ENCODE results near the gene PDE2A. TPM values are rescaled to one million over a fixed set of nuclear protein-coding genes. Genes with fewer than 3 reads are reported as not detected.

Gene PDE2A
- total RNA-seq, 2 donors from 2014 or later = 2.7 to 4.9 TPM

DNA sequence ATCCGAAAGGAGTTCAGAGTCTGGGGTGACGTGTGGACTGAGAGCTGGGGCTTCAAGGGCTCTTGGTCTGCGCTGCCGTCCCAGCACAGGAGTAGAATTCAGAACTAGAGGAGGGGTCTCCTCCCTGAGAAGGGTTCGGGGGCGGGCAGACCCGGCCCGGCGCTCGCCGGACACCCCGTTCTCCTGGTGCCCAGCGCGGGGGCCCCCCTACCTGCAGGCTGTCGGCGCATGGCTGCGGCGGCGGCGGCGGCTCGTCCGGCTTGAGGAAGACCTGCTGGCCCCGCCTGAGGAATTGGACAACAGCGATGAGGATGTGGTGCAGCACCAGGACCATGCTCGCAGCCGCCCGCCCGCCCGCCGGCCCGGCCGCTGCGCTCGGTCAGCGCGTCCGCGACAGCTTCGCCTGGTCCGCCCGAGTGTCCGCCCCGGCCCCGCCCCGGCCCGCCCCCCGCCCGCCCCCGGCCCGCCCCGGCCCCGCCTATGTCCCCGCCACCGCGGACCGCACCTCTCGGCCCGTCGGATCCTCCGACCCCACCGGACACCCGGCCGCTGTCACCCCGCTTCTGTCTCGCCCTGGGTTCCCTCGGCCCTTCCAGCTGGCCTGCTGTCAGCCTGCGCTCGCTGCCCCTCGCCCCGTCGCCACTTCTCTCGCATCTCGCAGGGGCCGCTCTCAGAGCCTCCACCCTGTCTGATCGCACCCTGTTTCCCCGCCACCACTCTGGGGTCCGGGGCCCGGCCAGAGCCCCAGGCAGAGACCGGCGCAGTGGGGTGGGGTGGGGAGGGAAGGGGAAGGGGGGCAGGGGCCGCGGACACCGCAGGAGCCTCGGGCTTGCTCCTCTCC lies 32.0 kb downstream of the PDE2A start:
- DNase-seq (no peak), ATAC-seq (peak; percentile 24)
- Mint-ChIP-seq H3K36me3 (ENCODE audit: low read depth) (no peaks in the 10 kb centered on the region), H3K4me3 (no peak overlapping the region), H3K4me1 (peaks cover 12% of the 10 kb centered on the region), H3K27ac (no peak overlapping the region), H3K27me3 (peaks cover 25% of the 10 kb centered on the region)
- no peaks in the 10 kb centered on the region for H3K9me3 ChIP-seq (ENCODE audit: control insufficient read depth, low read length, poor library complexity, severe bottlenecking)

GRCh38 chr11:72641522-72642042 lies 32.6 kb downstream of the PDE2A start:
- Mint-ChIP-seq H3K27ac (no peak overlapping the region), H3K27me3 (peaks cover 32% of the 10 kb centered on the region), H3K36me3 (ENCODE audit: low read depth) (no peaks in the 10 kb centered on the region), H3K4me3 (no peak overlapping the region), H3K4me1 (peaks cover 12% of the 10 kb centered on the region)
- no peak for DNase-seq
- H3K9me3 ChIP-seq (ENCODE audit: control insufficient read depth, low read length, poor library complexity, severe bottlenecking) = no peaks in the 10 kb centered on the region
- no peak for ATAC-seq

GRCh38 chr11:72639502-72640375 lies 34.5 kb downstream of the PDE2A start:
- no peak overlapping the region for H3K4me3 Mint-ChIP-seq
- H3K36me3 Mint-ChIP-seq (ENCODE audit: low read depth) = no peaks in the 10 kb centered on the region
- H3K9me3 ChIP-seq (ENCODE audit: control insufficient read depth, low read length, poor library complexity, severe bottlenecking) = no peaks in the 10 kb centered on the region
- no peak overlapping the region for H3K27ac Mint-ChIP-seq
- peaks cover 49% of the 10 kb centered on the region for H3K27me3 Mint-ChIP-seq
- ATAC-seq (no peak), DNase-seq (no peak)
- peaks cover 12% of the 10 kb centered on the region for H3K4me1 Mint-ChIP-seq

DNA sequence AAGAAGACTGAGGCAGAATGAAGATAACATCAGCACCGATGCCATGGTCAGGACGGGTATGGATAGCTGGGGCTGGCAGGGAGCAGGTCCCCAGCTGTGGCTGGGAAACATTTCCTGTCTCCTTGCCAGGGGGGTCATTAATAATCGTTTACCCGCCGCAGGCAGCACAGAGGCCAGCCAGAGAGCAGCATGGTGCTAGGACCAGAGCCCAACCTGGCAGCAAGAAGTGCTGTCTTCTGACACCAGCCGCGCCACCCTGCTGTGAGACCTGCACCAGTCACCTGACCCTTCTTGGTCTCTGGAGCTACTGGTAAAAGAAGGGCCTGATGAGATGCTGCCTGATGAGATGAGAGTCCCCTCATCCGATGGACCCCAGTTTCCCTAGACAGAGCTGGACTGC lies 36.3 kb downstream of the PDE2A start:
- H3K36me3 Mint-ChIP-seq (ENCODE audit: low read depth) = no peaks in the 10 kb centered on the region
- H3K9me3 ChIP-seq (ENCODE audit: control insufficient read depth, low read length, poor library complexity, severe bottlenecking) = no peaks in the 10 kb centered on the region
- DNase-seq (no peak), ATAC-seq (no peak)
- H3K27ac Mint-ChIP-seq = no peak overlapping the region
- peaks cover 7% of the 10 kb centered on the region for H3K4me1 Mint-ChIP-seq
- no peak overlapping the region for H3K4me3 Mint-ChIP-seq
- peaks cover 51% of the 10 kb centered on the region for H3K27me3 Mint-ChIP-seq

- Mint-ChIP-seq H3K27ac (no peak overlapping the region), H3K27me3 (peaks cover 51% of the 10 kb centered on the region), H3K4me3 (no peak overlapping the region), H3K4me1 (peaks cover 7% of the 10 kb centered on the region), H3K36me3 (ENCODE audit: low read depth) (no peaks in the 10 kb centered on the region)
- H3K9me3 ChIP-seq (ENCODE audit: control insufficient read depth, low read length, poor library complexity, severe bottlenecking) = no peaks in the 10 kb centered on the region
- DNase-seq (no peak), ATAC-seq (no peak)
Measured at GRCh38 chr11:72637198-72637597, 37.0 kb downstream of the PDE2A start.

- ATAC-seq (no peak), DNase-seq (no peak)
- no peak overlapping the region for H3K4me3 Mint-ChIP-seq
- peaks cover 4% of the 10 kb centered on the region for H3K4me1 Mint-ChIP-seq
- H3K27ac Mint-ChIP-seq = no peak overlapping the region
- no peaks in the 10 kb centered on the region for H3K36me3 Mint-ChIP-seq (ENCODE audit: low read depth)
- no peaks in the 10 kb centered on the region for H3K9me3 ChIP-seq (ENCODE audit: control insufficient read depth, low read length, poor library complexity, severe bottlenecking)
- peaks cover 53% of the 10 kb centered on the region for H3K27me3 Mint-ChIP-seq
Measured at GRCh38 chr11:72636376-72636775, 37.8 kb downstream of the PDE2A start.

DNA sequence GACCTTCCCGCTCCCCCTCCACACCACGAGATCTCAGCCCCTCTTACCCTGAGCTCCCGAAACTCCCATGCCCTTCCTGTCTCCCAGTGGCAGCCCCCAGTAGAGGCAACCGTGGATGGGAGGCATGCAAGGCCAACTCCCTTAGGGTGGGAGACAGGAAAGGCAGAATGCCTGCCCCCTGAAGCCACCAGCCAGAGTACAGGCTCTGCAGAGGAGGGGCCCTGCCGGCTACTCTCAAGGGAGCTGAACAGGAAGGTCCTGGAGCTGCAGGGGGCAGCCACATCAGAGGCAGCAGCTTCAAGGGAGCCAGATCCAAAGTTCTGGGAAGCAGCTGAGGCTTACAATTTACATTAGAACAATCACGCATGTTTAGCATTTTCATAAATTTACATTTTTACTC lies 38.3 kb downstream of the PDE2A start:
- Mint-ChIP-seq H3K4me3 (no peak overlapping the region), H3K4me1 (peaks cover 4% of the 10 kb centered on the region), H3K27me3 (peaks cover 56% of the 10 kb centered on the region), H3K27ac (no peak overlapping the region), H3K36me3 (ENCODE audit: low read depth) (no peaks in the 10 kb centered on the region)
- DNase-seq (no peak), ATAC-seq (no peak)
- H3K9me3 ChIP-seq (ENCODE audit: control insufficient read depth, low read length, poor library complexity, severe bottlenecking) = no peaks in the 10 kb centered on the region

DNA sequence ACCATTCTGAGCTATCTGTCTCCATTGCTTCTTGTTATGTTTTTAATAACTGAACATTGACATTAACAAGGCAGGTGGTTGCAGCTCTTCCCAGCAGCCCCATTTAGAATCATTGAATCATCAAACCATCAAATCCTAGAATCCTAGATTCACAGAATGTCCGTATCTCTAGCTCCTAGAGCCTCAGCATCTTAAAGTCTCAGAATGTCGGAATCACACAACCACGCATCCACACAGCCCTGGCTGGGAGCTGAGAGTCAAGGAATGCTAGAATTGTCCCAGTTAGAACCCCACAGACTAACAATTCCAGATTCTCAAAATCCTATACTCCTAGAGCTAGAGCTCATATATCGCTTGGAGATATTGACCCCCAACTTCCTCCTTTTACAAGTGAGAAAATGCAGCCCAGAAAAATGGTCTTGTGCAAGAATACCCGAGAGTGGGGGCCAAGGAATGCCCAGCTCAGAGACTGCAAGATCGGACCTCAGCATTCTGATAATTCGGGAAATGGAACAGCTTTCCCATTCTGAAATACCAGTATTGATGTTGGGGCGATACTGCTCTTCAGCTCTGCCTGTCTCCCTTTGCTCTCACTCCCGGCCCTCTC lies 38.8 kb downstream of the PDE2A start:
- DNase-seq (no peak), ATAC-seq (no peak)
- no peaks in the 10 kb centered on the region for H3K9me3 ChIP-seq (ENCODE audit: control insufficient read depth, low read length, poor library complexity, severe bottlenecking)
- Mint-ChIP-seq H3K27ac (no peak overlapping the region), H3K27me3 (peaks cover 59% of the 10 kb centered on the region), H3K36me3 (ENCODE audit: low read depth) (no peaks in the 10 kb centered on the region), H3K4me1 (peaks cover 6% of the 10 kb centered on the region), H3K4me3 (no peak overlapping the region)

GRCh38 chr11:72634472-72635095 lies 39.6 kb downstream of the PDE2A start:
- Mint-ChIP-seq H3K4me3 (no peak overlapping the region), H3K4me1 (peaks cover 11% of the 10 kb centered on the region), H3K27ac (no peak overlapping the region), H3K27me3 (peaks cover 68% of the 10 kb centered on the region), H3K36me3 (ENCODE audit: low read depth) (peaks cover 3% of the 10 kb centered on the region)
- H3K9me3 ChIP-seq (ENCODE audit: control insufficient read depth, low read length, poor library complexity, severe bottlenecking) = no peaks in the 10 kb centered on the region
- ATAC-seq (no peak), DNase-seq (no peak)

GRCh38 chr11:72634016-72634415 lies 40.2 kb downstream of the PDE2A start:
- ATAC-seq = no peak
- Mint-ChIP-seq H3K4me3 (no peak overlapping the region), H3K27me3 (peaks cover 68% of the 10 kb centered on the region), H3K27ac (no peak overlapping the region), H3K4me1 (peaks cover 11% of the 10 kb centered on the region), H3K36me3 (ENCODE audit: low read depth) (peaks cover 3% of the 10 kb centered on the region)
- no peaks in the 10 kb centered on the region for H3K9me3 ChIP-seq (ENCODE audit: control insufficient read depth, low read length, poor library complexity, severe bottlenecking)
- no peak for DNase-seq

- no peak overlapping the region for H3K27ac Mint-ChIP-seq
- no peak for DNase-seq
- H3K27me3 Mint-ChIP-seq = peaks cover 60% of the 10 kb centered on the region
- H3K4me1 Mint-ChIP-seq = peaks cover 11% of the 10 kb centered on the region
- ATAC-seq = no peak
- H3K9me3 ChIP-seq (ENCODE audit: control insufficient read depth, low read length, poor library complexity, severe bottlenecking) = no peaks in the 10 kb centered on the region
- H3K36me3 Mint-ChIP-seq (ENCODE audit: low read depth) = peaks cover 6% of the 10 kb centered on the region
- H3K4me3 Mint-ChIP-seq = no peak overlapping the region
Measured at GRCh38 chr11:72633068-72633467, 41.2 kb downstream of the PDE2A start.

- H3K27me3 Mint-ChIP-seq = peaks cover 50% of the 10 kb centered on the region
Measured at GRCh38 chr11:72631806-72632731, 42.2 kb downstream of the PDE2A start.

More at GRCh38 chr11:72631806-72632731, 42.2 kb downstream of the PDE2A start:
- Mint-ChIP-seq H3K27ac (peak overlapping the region; percentile 60), H3K4me3 (no peak overlapping the region), H3K4me1 (peaks cover 7% of the 10 kb centered on the region), H3K36me3 (ENCODE audit: low read depth) (peaks cover 6% of the 10 kb centered on the region)
- DNase-seq = no peak
- H3K9me3 ChIP-seq (ENCODE audit: control insufficient read depth, low read length, poor library complexity, severe bottlenecking) = no peaks in the 10 kb centered on the region
- ATAC-seq = no peak

All from T-helper 17 cell (primary cell).